Common myeloid progenitor, CD34-positive (primary cell): ENCODE results near the gene ZNF23.

ENCODE experiments used
- CTCF ChIA-PET: fragments of 350-600 bp; sonication (Branson Sonifier 250); formaldehyde crosslinking; loops from one replicate; lab custom pipeline; 2021; ENCODE audit warnings: antibody characterized with exemption; lab: Charles Lee
- POLR2A ChIA-PET: fragments of 350-600 bp; sonication (Branson Sonifier 250); formaldehyde crosslinking; loops from one replicate; lab custom pipeline; 2021; ENCODE audit warnings: antibody characterized with exemption; lab: Charles Lee
- DNase-seq, 3 donors: peaks; one replicate each; pipeline versions ENCODE4 v3.0.0 to v3.0.0-alpha.2; 2013
- H3K27ac ChIP-seq, 2 experiments: 1 replicate in 1 of 2; 2 replicates in 1 of 2; pipeline ENCODE4 v1.7.0; 2013; ENCODE audit warnings: inconsistent platforms in 2 of 2, low read length in 2 of 2, mild to moderate bottlenecking in 2 of 2, low read depth in 1 of 2, moderate library complexity in 1 of 2; ENCODE audit not compliant: severe bottlenecking in 2 of 2, insufficient read depth in 1 of 2, poor library complexity in 1 of 2
- H3K27me3 ChIP-seq, 5 experiments: replicated peaks in 2 of 5; 1 replicate in 3 of 5; 2 replicates in 2 of 5; pipeline versions ENCODE4 v1.6.1 to v1.7.0; 2013; ENCODE audit warnings: low read length in 4 of 5, mild to moderate bottlenecking in 2 of 5, moderate library complexity in 2 of 5, inconsistent platforms in 1 of 5; ENCODE audit not compliant: insufficient read depth in 5 of 5, control insufficient read depth in 4 of 5
- H3K36me3 ChIP-seq, 4 experiments: 1 replicate in 2 of 4; 2 replicates in 2 of 4; pipeline versions ENCODE4 v1.6.1 to v1.7.0; 2013; ENCODE audit warnings: low read length in 3 of 4, control low read depth in 1 of 4, mild to moderate bottlenecking in 1 of 4; ENCODE audit not compliant: control insufficient read depth in 4 of 4, insufficient read depth in 4 of 4
- H3K4me1 ChIP-seq, 4 experiments: 1 replicate in 3 of 4; 2 replicates in 1 of 4; pipeline versions ENCODE4 v1.6.1 to v1.7.1; 2013; ENCODE audit warnings: low read length in 3 of 4, mild to moderate bottlenecking in 3 of 4, control low read depth in 1 of 4, inconsistent platforms in 1 of 4, moderate library complexity in 1 of 4; ENCODE audit not compliant: control insufficient read depth in 4 of 4, insufficient read depth in 4 of 4; ENCODE audit errors: control extremely low read depth in 1 of 4
- H3K4me3 ChIP-seq, 7 experiments: 1 replicate in 4 of 7; 2 replicates in 3 of 7; pipeline versions ENCODE4 v1.5.1 to v1.7.0; 2013; ENCODE audit warnings: mild to moderate bottlenecking in 7 of 7, low read length in 6 of 7, moderate library complexity in 6 of 7, inconsistent platforms in 2 of 7, low read depth in 2 of 7, control low read depth in 1 of 7; ENCODE audit not compliant: insufficient read depth in 4 of 7, control insufficient read depth in 1 of 7; ENCODE audit errors: extremely low read depth in 1 of 7
- H3K9me3 ChIP-seq, 5 experiments: 1 replicate in 4 of 5; 2 replicates in 1 of 5; pipeline versions ENCODE4 v1.6.1 to v1.7.1; 2013; ENCODE audit warnings: low read length in 4 of 5, mild to moderate bottlenecking in 2 of 5, inconsistent platforms in 1 of 5, low read depth in 1 of 5, moderate library complexity in 1 of 5; ENCODE audit not compliant: control insufficient read depth in 4 of 5, insufficient read depth in 2 of 5; ENCODE audit errors: control extremely low read depth in 1 of 5
- WGBS: methylation state at CpG from one replicate; pipeline ENCODE4 v1.1.5; 2013; ENCODE audit not compliant: insufficient coverage; 5-methylcytosine and 5-hydroxymethylcytosine counted together

ZNF23 gene

GRCh38 chr16:71407731-71408130 lies 54.3 kb downstream of the ZNF23 start:
- Histone ChIP-seq H3K4me3 (no peak overlapping the region), H3K27ac (no peak overlapping the region), H3K27me3 (peaks cover 0 to 92% (median 23%) of the 10 kb centered on the region in 5 experiments), H3K9me3 (peaks cover 0 to 24% (median 22%) of the 10 kb centered on the region in 5 experiments), H3K36me3 (no peaks in the 10 kb centered on the region), H3K4me1 (peaks cover 3 to 19% (median 8%) of the 10 kb centered on the region in 4 experiments)
- ChIA-PET CTCF (interaction anchor here (0.6 to 1.6 kb wide), 2 partner anchors 15 to 66 kb away, joined by 3 read pairs; no protein-coding TSS in a partner anchor), POLR2A (no interaction called here)
- 60% methylated on average over 1 of the region's 1 CpG for WGBS
- peak; percentile 41 to 84 (median 80) for DNase-seq

- CTCF ChIA-PET, result interaction anchor here (0.8 to 1.4 kb wide), 2 partner anchors 93 to 94 kb away, joined by 3 to 4 read pairs; no protein-coding TSS in a partner anchor
- H3K4me1 ChIP-seq, result peaks cover 3 to 19% (median 8%) of the 10 kb centered on the region in 4 experiments
- WGBS, result 39% methylated on average over 7 of the region's 8 CpGs
- H3K36me3 ChIP-seq, result no peaks in the 10 kb centered on the region
- peaks cover 0 to 26% (median 22%) of the 10 kb centered on the region in 5 experiments for H3K9me3 ChIP-seq
- H3K4me3 ChIP-seq, result no peak overlapping the region
- POLR2A ChIA-PET, result no interaction called here
- H3K27ac ChIP-seq, result no peak overlapping the region
- H3K27me3 ChIP-seq, result peaks cover 0 to 92% (median 27%) of the 10 kb centered on the region in 5 experiments
- peak in 2 of 3 donors; percentile 37 to 45 for DNase-seq
These were observed 55.3 kb downstream of the ZNF23 start for GRCh38 chr16:71406724-71407123.

- Histone ChIP-seq H3K27ac (no peak overlapping the region), H3K9me3 (peaks cover 0 to 26% (median 22%) of the 10 kb centered on the region in 5 experiments), H3K36me3 (no peaks in the 10 kb centered on the region), H3K27me3 (peaks cover 0 to 90% (median 24%) of the 10 kb centered on the region in 5 experiments), H3K4me3 (no peak overlapping the region), H3K4me1 (peaks cover 3 to 19% (median 8%) of the 10 kb centered on the region in 4 experiments)
- no peak for DNase-seq
- WGBS, result 64% methylated on average over 5 of the region's 5 CpGs
- CTCF ChIA-PET, result interaction anchor here (0.8 to 1.4 kb wide), 2 partner anchors 93 to 95 kb away, joined by 3 to 4 read pairs; no protein-coding TSS in a partner anchor
- POLR2A ChIA-PET, result no interaction called here
These were observed 55.7 kb downstream of the ZNF23 start for GRCh38 chr16:71406316-71406715.

- Histone ChIP-seq H3K4me1 (peaks cover 3 to 19% (median 8%) of the 10 kb centered on the region in 4 experiments), H3K27ac (no peak overlapping the region), H3K36me3 (no peaks in the 10 kb centered on the region), H3K4me3 (no peak overlapping the region), H3K27me3 (peaks cover 0 to 83% (median 21%) of the 10 kb centered on the region in 5 experiments), H3K9me3 (peaks cover 0 to 26% (median 22%) of the 10 kb centered on the region in 5 experiments)
- WGBS, result 100% methylated on average over 2 of the region's 4 CpGs
- ChIA-PET CTCF (interaction anchor here (1.4 to 1.7 kb wide), 2 partner anchors 8 to 97 kb away, joined by 3 to 5 read pairs; no protein-coding TSS in a partner anchor), POLR2A (interaction anchor here (1.0 kb wide), 1 partner anchor 29 kb away, joined by 3 read pairs; no protein-coding TSS in a partner anchor)
- DNase-seq, result no peak
These were observed 57.7 kb downstream of the ZNF23 start for GRCh38 chr16:71404364-71404763.

GRCh38 chr16:71402674-71403073 lies 59.4 kb downstream of the ZNF23 start:
- DNase-seq, result no peak
- Histone ChIP-seq H3K36me3 (no peaks in the 10 kb centered on the region), H3K9me3 (peaks cover 0 to 26% (median 22%) of the 10 kb centered on the region in 5 experiments), H3K27me3 (peaks cover 0 to 82% (median 21%) of the 10 kb centered on the region in 5 experiments), H3K4me1 (peaks cover 2 to 10% (median 5%) of the 10 kb centered on the region in 4 experiments), H3K27ac (no peak overlapping the region), H3K4me3 (no peak overlapping the region)
- ChIA-PET CTCF (interaction anchor here (1.0 to 1.4 kb wide), 3 partner anchors 8 to 99 kb away, joined by 3 read pairs; no protein-coding TSS in a partner anchor), POLR2A (interaction anchor here (0.6 kb wide), 1 partner anchor 14 kb away, joined by 3 read pairs; no protein-coding TSS in a partner anchor)
- WGBS, result 88% methylated on average over 11 of the region's 11 CpGs

- no peak overlapping the region for H3K4me3 ChIP-seq
These were observed 60.0 kb downstream of the ZNF23 start for GRCh38 chr16:71402007-71402406.

More at GRCh38 chr16:71402007-71402406, 60.0 kb downstream of the ZNF23 start:
- WGBS, result 82% methylated on average over 5 of the region's 6 CpGs
- no peak for DNase-seq
- Histone ChIP-seq H3K36me3 (no peaks in the 10 kb centered on the region), H3K27me3 (peaks cover 0 to 82% (median 17%) of the 10 kb centered on the region in 5 experiments), H3K4me1 (peaks cover 0 to 4% (median under 1%) of the 10 kb centered on the region in 4 experiments), H3K9me3 (peaks cover 0 to 26% (median 22%) of the 10 kb centered on the region in 5 experiments), H3K27ac (no peak overlapping the region)
- ChIA-PET CTCF (interaction anchor here (1.0 kb wide), 1 partner anchor 16 kb away, joined by 3 read pairs; no protein-coding TSS in a partner anchor), POLR2A (no interaction called here)
